Esophagus squamous epithelium (tissue), 5 donors: Measurements from ENCODE around the gene EFCAB7. TPM values are rescaled to one million over a fixed set of nuclear protein-coding genes. Genes with fewer than 3 reads are reported as not detected.

Source experiments
- DNase-seq: peaks from one replicate; lab custom pipeline; 2025; lab: John Stamatoyannopoulos, UW
- H3K27ac ChIP-seq, 4 donors: fragments of 200-600 bp; sonication (generic); one replicate each; pipeline ENCODE4 v1.5.1; 2016 to 2019; ENCODE audit warnings: mild to moderate bottlenecking in 1 of 4
- H3K27me3 ChIP-seq, 4 donors: fragments of 200-600 bp; sonication (generic); 1 replicate in 3 of 4; 2 replicates in 1 of 4; pipeline versions ENCODE4 v1.5.1 to v1.6.0; 2017 to 2021; ENCODE audit warnings: antibody characterized with exemption in 1 of 4
- H3K36me3 ChIP-seq, 3 donors: fragments of 200-600 bp; sonication (generic); one replicate each; pipeline ENCODE4 v1.5.1; 2016 to 2019
- H3K4me1 ChIP-seq, 3 donors: fragments of 200-600 bp; sonication (generic); one replicate each; pipeline ENCODE4 v1.5.1; 2017 to 2019
- H3K4me3 ChIP-seq, 4 donors: fragments of 200-600 bp; sonication (generic); 1 replicate in 3 of 4; 2 replicates in 1 of 4; pipeline ENCODE4 v1.5.1; 2016 to 2019; ENCODE audit warnings: mild to moderate bottlenecking in 2 of 4, moderate library complexity in 1 of 4
- H3K9me3 ChIP-seq, 3 donors: fragments of 200-600 bp; sonication (generic); one replicate each; pipeline ENCODE4 v1.5.1; 2016 to 2019
- POLR2A ChIP-seq, 4 donors: fragments of 450-650 bp; IDR thresholded peaks; one replicate each; pipeline ENCODE4 v1.6.1; 2017; ENCODE audit warnings: antibody characterized with exemption in 4 of 4, mild to moderate bottlenecking in 4 of 4, moderate library complexity in 3 of 4
- WGBS, 2 donors: methylation state at CpG; one replicate each; pipeline ENCODE4 v1.1.5; 2018; 5-methylcytosine and 5-hydroxymethylcytosine counted together
- intact Hi-C: fragments of 100-400 bp; cut with DNase I; formaldehyde crosslinking; loops from one replicate; pipeline ENCODE4 v1.15.0; 2022
- total RNA-seq, 4 donors: library from RNA; depleted of rRNA; stranded (reverse); fragments of >200 nt; gene quantifications; one replicate each; pipeline ENCODE4 v1.1.0, GENCODE V29; 2016
- TF ChIP-seq, protein P1 (sequence below), 6 experiments: fragments of 450-650 bp in 4 of 6; fragments of 200-600 bp in 2 of 6; sonication (generic) in 2 of 6; IDR thresholded peaks; one replicate each; pipeline ENCODE4 v1.5.1; 2016 to 2019; ENCODE audit warnings: antibody characterized with exemption in 6 of 6, mild to moderate bottlenecking in 4 of 6, moderate library complexity in 4 of 6
- donor health status: DM: yes; HTN: yes; CAD: no.

EFCAB7 gene, protein sequence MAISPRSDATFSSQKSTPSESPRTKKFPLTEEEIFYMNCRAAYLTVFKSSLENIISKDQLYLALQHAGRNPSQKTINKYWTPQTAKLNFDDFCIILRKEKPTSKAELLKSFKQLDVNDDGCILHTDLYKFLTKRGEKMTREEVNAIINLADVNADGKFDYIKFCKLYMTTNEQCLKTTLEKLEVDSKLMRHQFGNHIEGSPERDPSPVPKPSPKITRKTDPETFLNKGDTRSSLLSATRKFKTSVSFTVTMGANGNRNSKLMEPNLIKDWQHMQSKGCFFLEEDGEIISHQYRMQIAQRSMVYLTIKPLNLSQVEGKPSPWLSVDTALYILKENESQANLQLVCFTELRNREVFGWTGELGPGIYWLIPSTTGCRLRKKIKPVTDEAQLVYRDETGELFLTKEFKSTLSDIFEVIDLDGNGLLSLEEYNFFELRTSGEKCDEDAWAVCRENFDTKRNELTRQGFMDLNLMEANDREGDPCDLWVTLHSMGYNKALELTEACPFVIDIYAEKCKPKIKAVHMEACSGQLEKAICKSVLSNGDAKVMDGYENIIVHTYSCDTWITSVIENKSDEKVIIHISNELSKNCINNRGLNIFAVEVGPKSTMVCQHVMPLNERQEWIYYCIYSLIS
- total RNA-seq, result 1 to 10 TPM; 1.1 to 4.2 (median 2.7) TPM

- WGBS, 2 donors, result 1% methylated on average over 45 to 49 of the region's 50 CpGs
- no peaks in the 10 kb centered on the region for H3K9me3 ChIP-seq
- no peaks in the 10 kb centered on the region for H3K27me3 ChIP-seq
- peak within 1 kb of the TSS; percentile 55 to 82 (median 73) for H3K4me3 ChIP-seq
- H3K4me1 ChIP-seq, result peaks cover 0 to 26% (median 5%) of the 10 kb centered on the region in 3 donors
- peak; percentile 46 for DNase-seq
- no peak for TF ChIP-seq POLR2A (IDR thresholded peaks at IDR 0.05)
- TF ChIP-seq, protein P1, sequence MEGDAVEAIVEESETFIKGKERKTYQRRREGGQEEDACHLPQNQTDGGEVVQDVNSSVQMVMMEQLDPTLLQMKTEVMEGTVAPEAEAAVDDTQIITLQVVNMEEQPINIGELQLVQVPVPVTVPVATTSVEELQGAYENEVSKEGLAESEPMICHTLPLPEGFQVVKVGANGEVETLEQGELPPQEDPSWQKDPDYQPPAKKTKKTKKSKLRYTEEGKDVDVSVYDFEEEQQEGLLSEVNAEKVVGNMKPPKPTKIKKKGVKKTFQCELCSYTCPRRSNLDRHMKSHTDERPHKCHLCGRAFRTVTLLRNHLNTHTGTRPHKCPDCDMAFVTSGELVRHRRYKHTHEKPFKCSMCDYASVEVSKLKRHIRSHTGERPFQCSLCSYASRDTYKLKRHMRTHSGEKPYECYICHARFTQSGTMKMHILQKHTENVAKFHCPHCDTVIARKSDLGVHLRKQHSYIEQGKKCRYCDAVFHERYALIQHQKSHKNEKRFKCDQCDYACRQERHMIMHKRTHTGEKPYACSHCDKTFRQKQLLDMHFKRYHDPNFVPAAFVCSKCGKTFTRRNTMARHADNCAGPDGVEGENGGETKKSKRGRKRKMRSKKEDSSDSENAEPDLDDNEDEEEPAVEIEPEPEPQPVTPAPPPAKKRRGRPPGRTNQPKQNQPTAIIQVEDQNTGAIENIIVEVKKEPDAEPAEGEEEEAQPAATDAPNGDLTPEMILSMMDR (IDR thresholded peaks at IDR 0.05), result peak in 1 of 6 experiments; percentile 6
- intact Hi-C loops, result loop anchor here (10.0 kb wide), 1 partner anchor 208 kb away; no protein-coding TSS in a partner anchor
- peak within 1 kb of the TSS; percentile 81 to 98 (median 95) for H3K27ac ChIP-seq
- peaks cover 0 to 15% (median 0%) of the 10 kb centered on the region in 3 donors for H3K36me3 ChIP-seq
These were observed at the start of gene EFCAB7, which contains the start of gene ITGB3BP for GRCh38 chr1:63522891-63523728. TSS of gene EFCAB7 (plus strand) at chr1:63523525. CDS start at chr1:63525573, 2,048 bp downstream. TSS of gene ITGB3BP (minus strand) at chr1:63523225. CDS start at chr1:63523133, 92 bp downstream.

GRCh38 chr1:63475761-63476160, 47.6 kb upstream of the EFCAB7 start:
- Histone ChIP-seq H3K27me3 (no peaks in the 10 kb centered on the region), H3K4me3 (no peak overlapping the region), H3K9me3 (no peaks in the 10 kb centered on the region), H3K4me1 (no peaks in the 10 kb centered on the region), H3K27ac (no peak overlapping the region), H3K36me3 (no peaks in the 10 kb centered on the region)
- no peak for DNase-seq
- WGBS, 2 donors, result 82 to 89% methylated on average over 7 of the region's 7 CpGs
- intact Hi-C loops, result no loop called here
- TF ChIP-seq POLR2A (IDR thresholded peaks at IDR 0.05), result no peak
- TF ChIP-seq, protein P1 (IDR thresholded peaks at IDR 0.05), result no peak

DNA sequence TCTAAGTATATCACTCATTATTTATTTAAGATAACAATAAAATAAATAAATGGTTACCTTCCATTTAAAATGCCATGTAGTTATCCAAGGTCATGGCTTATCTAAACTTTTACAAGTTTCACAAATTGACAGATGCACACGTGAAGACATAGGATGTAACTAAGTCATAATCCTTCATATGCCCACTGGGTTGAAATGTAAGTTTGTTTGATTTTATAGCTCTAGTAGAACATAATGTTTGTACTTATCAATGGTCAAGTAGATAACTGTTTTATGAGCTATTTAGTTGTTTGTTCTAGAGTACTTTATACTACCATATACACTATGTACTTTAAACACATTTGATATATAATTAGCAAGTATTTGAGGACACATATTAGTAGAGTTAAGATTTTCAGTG, 43.3 kb upstream of the EFCAB7 start:
- intact Hi-C loops, result no loop called here
- no peak for DNase-seq
- no peak overlapping the region for H3K27ac ChIP-seq
- TF ChIP-seq POLR2A (IDR thresholded peaks at IDR 0.05), result no peak
- TF ChIP-seq, protein P1 (IDR thresholded peaks at IDR 0.05), result no peak
- H3K9me3 ChIP-seq, result no peaks in the 10 kb centered on the region
- H3K36me3 ChIP-seq, result no peaks in the 10 kb centered on the region
- no peak overlapping the region for H3K4me3 ChIP-seq
- no peaks in the 10 kb centered on the region for H3K27me3 ChIP-seq
- no peaks in the 10 kb centered on the region for H3K4me1 ChIP-seq
- 83 to 88% methylated on average over 1 of the region's 1 CpG for WGBS, 2 donors

DNA sequence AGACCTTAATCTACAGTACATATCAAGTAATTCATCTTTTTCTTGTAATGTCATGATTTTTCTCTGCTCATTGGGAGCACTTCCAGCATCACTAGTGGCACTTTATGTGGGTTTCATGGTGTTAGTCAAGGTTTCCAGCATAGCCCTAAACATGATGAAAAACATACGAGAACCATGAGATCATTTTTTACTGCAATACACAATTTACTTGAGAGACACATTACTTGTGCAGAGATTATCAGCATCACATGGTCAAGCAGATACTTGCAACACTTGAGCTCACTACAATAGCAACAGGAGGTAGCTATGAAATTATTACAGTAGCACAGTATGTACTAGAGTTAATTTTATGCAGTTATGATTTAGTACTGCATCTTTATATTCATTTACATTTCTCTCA, 36.7 kb upstream of the EFCAB7 start:
- Histone ChIP-seq H3K27me3 (no peaks in the 10 kb centered on the region), H3K27ac (no peak overlapping the region), H3K9me3 (no peaks in the 10 kb centered on the region), H3K36me3 (no peaks in the 10 kb centered on the region), H3K4me1 (no peaks in the 10 kb centered on the region), H3K4me3 (no peak overlapping the region)
- intact Hi-C loops, result no loop called here
- TF ChIP-seq, protein P1 (IDR thresholded peaks at IDR 0.05), result no peak
- no peak for TF ChIP-seq POLR2A (IDR thresholded peaks at IDR 0.05)
- DNase-seq, result no peak
- WGBS, 2 donors, result 94 to 95% methylated on average over 1 of the region's 1 CpG
